Skeletal muscle tissue (tissue), 2 donors: ENCODE results near the gene ZNF829. TPM values are rescaled to one million over a fixed set of nuclear protein-coding genes. Genes with fewer than 3 reads are reported as not detected.

ENCODE experiments used
- small RNA-seq: library from RNA; depleted of rRNA; stranded (forward); fragments of <200 nt; gene quantifications from one replicate; pipeline ENCODE3, GENCODE V24; 2014
- total RNA-seq: library from RNA; depleted of rRNA; stranded (reverse); fragments of >200 nt; gene quantifications from one replicate; pipeline ENCODE4 v1.2.3, GENCODE V29; 2014

The ZNF829 gene
- total RNA-seq, 1 donor from 2014 or later, result 1.6 TPM

Small RNA genes lying within 50 kb of the gene (small RNA-seq; reads per million reads assigned to genes)
- gene RF00019, result not detected

Other genes starting within 250 kb of the ZNF829 start
- 19.8 TPM for gene ZNF461, start 249.5 kb downstream of the ZNF829 start, total RNA-seq
- gene ZNF567, start 228.7 kb downstream of the ZNF829 start, total RNA-seq, result 7.3 TPM
- gene ZNF850, start 143.5 kb downstream of the ZNF829 start, total RNA-seq, result 3.7 TPM
- 9.4 TPM for gene ZNF790, start 77.9 kb downstream of the ZNF829 start, total RNA-seq
- 3.7 TPM for gene ZNF345, start 65.4 kb downstream of the ZNF829 start, total RNA-seq
- gene ZNF568, start within 50 bp of the ZNF829 start, total RNA-seq, result 23.0 TPM
- gene ZNF420, start 162.1 kb upstream of the ZNF829 start, total RNA-seq, result 29.2 TPM